Measurements from ENCODE around the gene PANX1. TPM values are rescaled to one million over a fixed set of nuclear protein-coding genes. Genes with fewer than 3 reads are reported as not detected.

The PANX1 gene
- total and polyA plus RNA-seq, 10 of the 15 experiments (the other 5 are each of a cell fraction or from before 2014, with no cell fraction given) = 3.3 to 18.7 (median 14.4) TPM

GRCh38 chr11:94140154-94140655 lies 11.6 kb downstream of the PANX1 start:
- DNase-seq (ENCODE audit: low read depth, low spot score) (no peak), ATAC-seq (no peak), FAIRE-seq (no peak)
- ChIA-PET SMC1A (ENCODE audit: uncharacterized antibody, unreplicated experiment) (interaction anchor here (0.9 kb wide), 1 partner anchor 10 kb away, joined by 3 read pairs; no protein-coding TSS in a partner anchor), CTCF (no interaction called here), POLR2A (interaction anchor here (0.8 to 1.2 kb wide), 2 partner anchors 9 to 11 kb away, joined by 3 to 6 read pairs; partner anchors contain the start of gene PANX1), RAD21 (ENCODE audit: unreplicated experiment) (no interaction called here)
- Histone ChIP-seq H3K79me2 (ENCODE audit: control insufficient read depth, insufficient read depth, low read length) (peaks cover 35% of the 10 kb centered on the region), H3K36me3 (ENCODE audit: control insufficient read depth in 2 of 2, insufficient read depth in 2 of 2, low read length in 1 of 2) (no peaks in the 10 kb centered on the region), H3K4me3 (no peak overlapping the region), H3K27me3 (replicated peaks in 1 of 2; ENCODE audit: control insufficient read depth in 2 of 2, insufficient read depth in 2 of 2, low read length in 1 of 2) (no peaks in the 10 kb centered on the region), H3K4me1 (ENCODE audit: control insufficient read depth, insufficient read depth, low read length) (peaks cover 5% of the 10 kb centered on the region), H2AFZ (ENCODE audit: control insufficient read depth, low read depth, low read length) (no peak overlapping the region), H3K9ac (ENCODE audit: control insufficient read depth, insufficient read depth, low read length) (no peak overlapping the region), H3K27ac (ENCODE audit: control insufficient read depth, insufficient read depth) (no peak overlapping the region), H4K20me1 (ENCODE audit: control insufficient read depth, insufficient read depth) (no peaks in the 10 kb centered on the region), H3K4me2 (ENCODE audit: control insufficient read depth, insufficient read depth) (no peak overlapping the region), H3K9me3 (replicated peaks; ENCODE audit: control insufficient read depth, insufficient read depth, low read length) (no peaks in the 10 kb centered on the region; the same call in 2 of the 3 replicates)
- 50% methylated on average over 2 of the region's 2 CpGs for WGBS (ENCODE audit: insufficient coverage, insufficient replicate concordance, low lambda C conversion rate, missing lambda C conversion rate)
- in situ Hi-C loops (cut with MboI) (no loop called here), intact Hi-C loops (cut with micrococcal nuclease; ENCODE audit: unreplicated experiment) (no loop called here)
- TF ChIP-seq STAT3 (IDR thresholded peaks at IDR 0.05; ENCODE audit: low read depth, low read length) (no peak), EP300 (IDR thresholded peaks at IDR 0.05; ENCODE audit: borderline replicate concordance in 1 of 2, control insufficient read depth in 1 of 2, low read depth in 2 of 2, low read length in 2 of 2) (no peak), E2F4 (IDR thresholded peaks at IDR 0.05; ENCODE audit: low read depth, low read length) (no peak), TCF3 (IDR thresholded peaks at IDR 0.05; ENCODE audit: borderline replicate concordance, insufficient read depth, low read depth, low read length) (no peak), ZNF217 (IDR thresholded peaks at IDR 0.05) (no peak), SUPT20H (IDR thresholded peaks at IDR 0.05; ENCODE audit: borderline replicate concordance, control insufficient read depth, low read depth, low read length) (no peak), ESRRA (IDR thresholded peaks at IDR 0.05; ENCODE audit: low read length) (no peak), NR2C2 (IDR thresholded peaks at IDR 0.05; ENCODE audit: borderline replicate concordance, control insufficient read depth, insufficient read length, low read depth) (no peak), CHD2 (IDR thresholded peaks at IDR 0.05; ENCODE audit: borderline replicate concordance, low read depth, low read length) (no peak), RBBP5 (conservative IDR thresholded peaks at IDR 0.05) (no peak), TCF7 (IDR thresholded peaks at IDR 0.05; ENCODE audit: borderline replicate concordance) (no peak), CBFB (IDR thresholded peaks at IDR 0.05; ENCODE audit: low read depth) (no peak), MYC (IDR thresholded peaks at IDR 0.05; ENCODE audit: insufficient read depth, insufficient read length, insufficient replicate concordance, low read length, severe bottlenecking) (no peak), IKZF1 (conservative IDR thresholded peaks at IDR 0.05) (no peak), ATF2 (IDR thresholded peaks at IDR 0.05; ENCODE audit: low read length) (no peak), SREBF2 (IDR thresholded peaks at IDR 0.05; ENCODE audit: low read length) (no peak), YY1 (IDR thresholded peaks at IDR 0.05; ENCODE audit: low read depth, low read length) (no peak)
- TF ChIP-seq, protein P1, sequence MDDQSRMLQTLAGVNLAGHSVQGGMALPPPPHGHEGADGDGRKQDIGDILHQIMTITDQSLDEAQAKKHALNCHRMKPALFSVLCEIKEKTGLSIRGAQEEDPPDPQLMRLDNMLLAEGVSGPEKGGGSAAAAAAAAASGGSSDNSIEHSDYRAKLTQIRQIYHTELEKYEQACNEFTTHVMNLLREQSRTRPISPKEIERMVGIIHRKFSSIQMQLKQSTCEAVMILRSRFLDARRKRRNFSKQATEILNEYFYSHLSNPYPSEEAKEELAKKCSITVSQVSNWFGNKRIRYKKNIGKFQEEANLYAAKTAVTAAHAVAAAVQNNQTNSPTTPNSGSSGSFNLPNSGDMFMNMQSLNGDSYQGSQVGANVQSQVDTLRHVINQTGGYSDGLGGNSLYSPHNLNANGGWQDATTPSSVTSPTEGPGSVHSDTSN (IDR thresholded peaks at IDR 0.05; ENCODE audit: insufficient replicate concordance, low read depth, low read length) = no peak
- BruUV-seq (replicated peaks) = no TSS peak
